ENCODE data around the gene BEAN1.
"Not testable (repeated sequence)": the region's sequence is repeated elsewhere in the genome, so short reads cannot be mapped to it uniquely, and the experiment has no call there.

Gene BEAN1

GRCh38 chr16:66510711-66511601 lies 83.9 kb downstream of the BEAN1 start:
- no peak for DNase-seq

GRCh38 chr16:66511602-66512271 lies 84.6 kb downstream of the BEAN1 start:
- DNase-seq, result no peak

GRCh38 chr16:66512272-66513110 lies 85.4 kb downstream of the BEAN1 start:
- no peak for DNase-seq

GRCh38 chr16:66513111-66513723 lies 86.1 kb downstream of the BEAN1 start:
- DNase-seq, result no peak

GRCh38 chr16:66514391-66514790 lies 87.3 kb downstream of the BEAN1 start:
- not testable (repeated sequence) for DNase-seq

- not testable (repeated sequence) for DNase-seq
Measured at GRCh38 chr16:66514980-66515595, 88.0 kb downstream of the BEAN1 start.

- no peak for DNase-seq
Measured at GRCh38 chr16:66515596-66516508, 88.8 kb downstream of the BEAN1 start.

GRCh38 chr16:66516509-66516807 lies 89.4 kb downstream of the BEAN1 start:
- no peak for DNase-seq

GRCh38 chr16:66516808-66517585 lies 89.9 kb downstream of the BEAN1 start:
- DNase-seq, result peak; percentile 87

GRCh38 chr16:66517586-66518263 lies 90.6 kb downstream of the BEAN1 start:
- DNase-seq, result no peak

- DNase-seq, result no peak
Measured at GRCh38 chr16:66519482-66520373, 92.6 kb downstream of the BEAN1 start.

- DNase-seq, result no peak
Measured at GRCh38 chr16:66520406-66521170, 93.5 kb downstream of the BEAN1 start.

GRCh38 chr16:66521252-66521713 lies 94.2 kb downstream of the BEAN1 start:
- DNase-seq, result no peak

GRCh38 chr16:66521951-66522771 lies 95.1 kb downstream of the BEAN1 start:
- peak; percentile 94 for DNase-seq

GRCh38 chr16:66522816-66523590 lies 95.9 kb downstream of the BEAN1 start:
- DNase-seq, result peak; percentile 59

GRCh38 chr16:66523861-66524354 lies 96.8 kb downstream of the BEAN1 start:
- DNase-seq, result peak; percentile 65

Measured in activated CD8-positive, alpha-beta memory T cell treated with anti-CD3 and anti-CD28 coated beads for 24 hours (primary cell).